HG02938 (cell line): ENCODE measurements around the gene MACROD2.

Experiments
- ATAC-seq: cut with Tn5 transposase; IDR thresholded peaks from one replicate; pipeline ENCODE4 v1.9.1; 2021; ENCODE audit warnings: mild to moderate bottlenecking, moderate library complexity; ENCODE audit not compliant: unreplicated experiment

Gene MACROD2

GRCh38 chr20:14401479-14402138 is 406.3 kb downstream of the MACROD2 start:
- ATAC-seq = no peak

- ATAC-seq = no peak
Observed at GRCh38 chr20:14404515-14404914, 409.2 kb downstream of the MACROD2 start.

- peak; percentile 61 for ATAC-seq
Observed at GRCh38 chr20:14406495-14406894, 411.2 kb downstream of the MACROD2 start.

- no peak for ATAC-seq
Observed at GRCh38 chr20:14407336-14407735, 412.0 kb downstream of the MACROD2 start.

GRCh38 chr20:14410869-14411555 is 415.7 kb downstream of the MACROD2 start:
- ATAC-seq = no peak

- no peak for ATAC-seq
Observed at GRCh38 chr20:14412065-14412681, 416.9 kb downstream of the MACROD2 start.

- no peak for ATAC-seq
Observed at GRCh38 chr20:14413835-14414234, 418.5 kb downstream of the MACROD2 start.

GRCh38 chr20:14414560-14414959 is 419.2 kb downstream of the MACROD2 start:
- no peak for ATAC-seq

- no peak for ATAC-seq
Observed at GRCh38 chr20:14415467-14415866, 420.2 kb downstream of the MACROD2 start.

- ATAC-seq = no peak
Observed at GRCh38 chr20:14418376-14418775, 423.1 kb downstream of the MACROD2 start.

- ATAC-seq = no peak
Observed at GRCh38 chr20:14422892-14423291, 427.6 kb downstream of the MACROD2 start.

- ATAC-seq = peak; percentile 62
Observed at GRCh38 chr20:14431568-14431967, 436.3 kb downstream of the MACROD2 start.

- no peak for ATAC-seq
Observed at GRCh38 chr20:14432085-14432484, 436.8 kb downstream of the MACROD2 start.

- ATAC-seq = no peak
Observed at GRCh38 chr20:14432597-14432996, 437.3 kb downstream of the MACROD2 start.

- no peak for ATAC-seq
Observed at GRCh38 chr20:14434384-14435136, 439.2 kb downstream of the MACROD2 start.

GRCh38 chr20:14441201-14441600 is 445.9 kb downstream of the MACROD2 start:
- ATAC-seq = no peak

- no peak for ATAC-seq
Observed at GRCh38 chr20:14444106-14444505, 448.8 kb downstream of the MACROD2 start.

- no peak for ATAC-seq
Observed at GRCh38 chr20:14445310-14445709, 450.0 kb downstream of the MACROD2 start.

GRCh38 chr20:14445902-14446301 is 450.6 kb downstream of the MACROD2 start:
- no peak for ATAC-seq

GRCh38 chr20:14446446-14446845 is 451.1 kb downstream of the MACROD2 start:
- no peak for ATAC-seq

GRCh38 chr20:14449323-14449722 is 454.0 kb downstream of the MACROD2 start:
- ATAC-seq = no peak
